ENCODE data around the gene CLINT1. TPM values are rescaled to one million over a fixed set of nuclear protein-coding genes. Genes with fewer than 3 reads are reported as not detected.

The CLINT1 gene
- total RNA-seq, 4 donors from 2014 or later: 69.1 to 103 (median 88.6) TPM

DNA sequence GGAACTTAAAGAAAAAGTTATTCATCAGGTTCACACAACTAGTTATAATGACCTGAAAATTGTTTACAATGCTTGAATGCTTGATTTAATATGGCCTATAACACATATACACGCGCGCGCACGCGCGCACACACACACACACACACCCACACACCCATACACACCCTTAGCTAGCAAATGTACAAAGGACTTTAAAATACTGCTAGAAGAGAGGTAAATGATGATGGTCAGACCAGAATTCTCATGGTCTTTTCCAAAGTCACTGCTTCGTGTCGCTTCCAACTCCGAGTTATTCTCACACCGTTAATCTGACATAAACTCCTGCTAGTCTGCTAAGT lies 109.5 kb downstream of the CLINT1 start:
- no peak for ATAC-seq
- 66 to 75% methylated on average over 11 of the region's 11 CpGs for WGBS, 2 donors (ENCODE audit: low coverage in 1 of 2)
- Histone ChIP-seq H3K4me3 (no peak overlapping the region), H3K36me3 (peaks cover 5 to 34% of the 10 kb centered on the region in 2 donors), H3K9me3 (no peaks in the 10 kb centered on the region), H3K27ac (peak overlapping the region; percentile 46 to 93 (median 90)), H3K4me1 (peaks cover 0 to 67% (median 7%) of the 10 kb centered on the region in 3 donors), H3K27me3 (no peaks in the 10 kb centered on the region)
- TF ChIP-seq POLR2A (IDR thresholded peaks at IDR 0.05) (no peak), POLR2AphosphoS5 (IDR thresholded peaks at IDR 0.05) (no peak), EP300 (IDR thresholded peaks at IDR 0.05) (no peak)

DNA sequence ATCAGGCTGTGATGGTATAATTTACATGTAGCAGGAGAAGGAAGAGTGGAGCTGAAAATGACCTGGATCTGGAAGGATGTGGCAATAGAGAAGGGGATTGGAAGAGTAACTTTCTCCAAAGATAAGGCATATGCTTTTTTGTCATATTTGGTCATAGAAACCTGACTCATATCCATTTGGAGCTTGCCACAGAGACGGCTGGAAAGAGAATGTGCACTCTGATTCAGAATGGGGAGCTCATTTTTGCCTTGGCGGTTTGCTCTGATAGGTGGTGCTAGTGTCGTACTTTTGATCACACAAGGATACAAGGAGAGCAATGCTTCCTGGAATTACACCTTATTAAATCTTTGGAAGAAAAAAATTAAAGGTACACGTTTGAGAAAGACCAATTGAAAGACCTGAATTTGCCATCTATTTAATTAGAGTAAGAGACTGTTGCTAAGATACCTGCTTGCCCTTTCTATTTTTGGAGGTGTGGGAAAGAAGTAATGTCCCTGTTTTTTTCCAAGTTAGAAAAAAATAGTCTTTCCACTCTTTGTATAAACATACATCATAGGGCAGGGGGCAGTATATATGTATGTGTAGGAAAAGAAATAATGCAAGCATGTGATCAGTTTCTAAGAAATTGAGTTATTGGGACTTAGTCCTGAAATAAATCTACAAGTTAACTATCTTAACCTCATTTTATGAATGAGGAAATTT lies 110.0 kb downstream of the CLINT1 start:
- Histone ChIP-seq H3K27me3 (no peaks in the 10 kb centered on the region), H3K4me1 (peaks cover 0 to 69% (median 7%) of the 10 kb centered on the region in 3 donors), H3K9me3 (no peaks in the 10 kb centered on the region), H3K4me3 (no peak overlapping the region), H3K36me3 (peaks cover 1 to 29% of the 10 kb centered on the region in 2 donors), H3K27ac (peak overlapping the region; percentile 46 to 93 (median 90))
- 12 to 40% methylated on average over 4 of the region's 4 CpGs for WGBS, 2 donors (ENCODE audit: low coverage in 1 of 2)
- TF ChIP-seq POLR2AphosphoS5 (IDR thresholded peaks at IDR 0.05) (no peak), POLR2A (IDR thresholded peaks at IDR 0.05) (no peak), EP300 (IDR thresholded peaks at IDR 0.05) (no peak)
- TF ChIP-seq, protein P1, sequence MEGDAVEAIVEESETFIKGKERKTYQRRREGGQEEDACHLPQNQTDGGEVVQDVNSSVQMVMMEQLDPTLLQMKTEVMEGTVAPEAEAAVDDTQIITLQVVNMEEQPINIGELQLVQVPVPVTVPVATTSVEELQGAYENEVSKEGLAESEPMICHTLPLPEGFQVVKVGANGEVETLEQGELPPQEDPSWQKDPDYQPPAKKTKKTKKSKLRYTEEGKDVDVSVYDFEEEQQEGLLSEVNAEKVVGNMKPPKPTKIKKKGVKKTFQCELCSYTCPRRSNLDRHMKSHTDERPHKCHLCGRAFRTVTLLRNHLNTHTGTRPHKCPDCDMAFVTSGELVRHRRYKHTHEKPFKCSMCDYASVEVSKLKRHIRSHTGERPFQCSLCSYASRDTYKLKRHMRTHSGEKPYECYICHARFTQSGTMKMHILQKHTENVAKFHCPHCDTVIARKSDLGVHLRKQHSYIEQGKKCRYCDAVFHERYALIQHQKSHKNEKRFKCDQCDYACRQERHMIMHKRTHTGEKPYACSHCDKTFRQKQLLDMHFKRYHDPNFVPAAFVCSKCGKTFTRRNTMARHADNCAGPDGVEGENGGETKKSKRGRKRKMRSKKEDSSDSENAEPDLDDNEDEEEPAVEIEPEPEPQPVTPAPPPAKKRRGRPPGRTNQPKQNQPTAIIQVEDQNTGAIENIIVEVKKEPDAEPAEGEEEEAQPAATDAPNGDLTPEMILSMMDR (IDR thresholded peaks at IDR 0.05): no peak
- ATAC-seq: peak; percentile 46

DNA sequence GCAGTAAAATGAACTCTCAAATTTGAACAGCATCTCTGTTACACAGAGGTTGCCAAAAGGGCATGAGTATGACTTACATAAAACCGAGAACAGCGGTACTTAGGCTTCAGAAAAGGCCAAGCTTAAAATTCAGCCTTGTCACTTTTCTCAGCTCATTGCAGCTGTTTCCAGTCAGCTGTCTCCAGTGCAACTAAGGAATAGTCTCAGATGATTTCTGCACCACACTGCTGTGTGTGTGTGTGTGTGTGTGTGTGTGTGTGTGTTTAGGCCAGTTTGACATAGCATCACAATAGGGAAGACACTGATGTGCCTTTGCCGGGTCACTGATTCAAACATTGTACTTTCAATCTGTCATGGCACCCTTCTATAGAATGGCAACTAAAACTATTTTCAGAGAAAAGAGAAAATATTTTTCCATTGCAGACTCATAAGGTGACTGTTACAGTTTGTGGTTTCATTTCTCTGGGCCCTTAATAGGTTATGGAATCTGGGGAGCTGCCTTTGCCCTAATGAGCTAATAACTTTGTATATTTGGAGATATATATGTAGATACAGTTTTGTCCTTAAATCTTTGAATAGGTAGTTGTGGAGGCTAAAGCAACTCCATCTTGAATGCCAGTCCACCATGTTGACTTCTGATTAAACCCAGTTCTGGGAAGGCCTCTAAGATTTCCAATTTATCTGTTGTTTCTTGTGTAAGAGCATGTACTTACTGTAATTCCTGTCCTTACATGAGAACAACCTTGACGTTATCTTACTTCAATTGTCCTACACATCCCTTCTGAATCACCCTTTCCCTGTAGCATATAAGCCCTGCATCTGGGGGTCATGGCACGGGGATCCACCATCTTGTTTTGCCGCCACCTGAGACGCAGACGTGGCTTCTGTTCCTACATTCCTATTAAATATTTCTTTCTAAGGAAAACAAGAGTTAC lies 110.9 kb downstream of the CLINT1 start:
- H3K27me3 ChIP-seq: no peaks in the 10 kb centered on the region
- WGBS, 2 donors (ENCODE audit: low coverage in 1 of 2): 74 to 78% methylated on average over 8 of the region's 8 CpGs
- peaks cover 0 to 20% of the 10 kb centered on the region in 2 donors for H3K36me3 ChIP-seq
- H3K9me3 ChIP-seq: no peaks in the 10 kb centered on the region
- peak overlapping the region; percentile 46 to 93 (median 90) for H3K27ac ChIP-seq
- peaks cover 1 to 73% (median 7%) of the 10 kb centered on the region in 3 donors for H3K4me1 ChIP-seq
- no peak for ATAC-seq
- no peak overlapping the region for H3K4me3 ChIP-seq
- TF ChIP-seq POLR2AphosphoS5 (IDR thresholded peaks at IDR 0.05): peak; percentile 7
- no peak for TF ChIP-seq EP300 (IDR thresholded peaks at IDR 0.05)

DNA sequence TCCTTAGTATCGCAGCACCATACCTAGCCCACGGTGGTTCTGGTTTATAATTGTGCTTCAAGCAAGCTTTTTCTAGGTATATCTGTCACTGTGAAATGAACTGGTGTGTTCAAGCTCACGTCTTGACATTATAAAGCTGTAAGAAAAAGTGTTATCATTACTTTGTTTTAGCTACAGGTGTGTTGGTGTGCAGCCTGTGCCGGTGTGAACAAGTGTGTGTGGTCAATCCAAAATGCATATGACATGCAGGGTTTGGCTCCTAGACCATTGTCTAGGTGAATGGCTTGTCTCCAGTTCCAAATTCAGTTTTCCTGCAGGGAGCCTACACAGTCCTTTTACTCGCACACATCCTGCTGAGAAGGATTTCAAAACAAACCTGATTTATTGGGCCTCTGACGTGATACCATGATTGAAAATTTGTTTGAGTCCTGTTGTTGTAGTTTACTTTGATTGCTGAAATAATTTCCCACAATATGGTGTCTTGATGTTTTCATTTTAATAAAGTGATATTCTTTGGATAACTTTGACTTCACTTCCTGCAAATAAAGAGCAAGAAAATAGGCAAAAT lies 111.7 kb downstream of the CLINT1 start:
- Histone ChIP-seq H3K4me3 (no peak overlapping the region), H3K36me3 (peaks cover 0 to 12% of the 10 kb centered on the region in 2 donors), H3K4me1 (peaks cover 3 to 76% (median 7%) of the 10 kb centered on the region in 3 donors), H3K27me3 (no peaks in the 10 kb centered on the region), H3K27ac (peak overlapping the region; percentile 46 to 93 (median 90)), H3K9me3 (no peaks in the 10 kb centered on the region)
- TF ChIP-seq POLR2A (IDR thresholded peaks at IDR 0.05) (no peak), EP300 (IDR thresholded peaks at IDR 0.05) (no peak), POLR2AphosphoS5 (IDR thresholded peaks at IDR 0.05) (no peak)
- TF ChIP-seq, protein P1 (IDR thresholded peaks at IDR 0.05): no peak
- WGBS, 2 donors (ENCODE audit: low coverage in 1 of 2): 50 to 53% methylated on average over 6 of the region's 6 CpGs
- ATAC-seq: no peak

DNA sequence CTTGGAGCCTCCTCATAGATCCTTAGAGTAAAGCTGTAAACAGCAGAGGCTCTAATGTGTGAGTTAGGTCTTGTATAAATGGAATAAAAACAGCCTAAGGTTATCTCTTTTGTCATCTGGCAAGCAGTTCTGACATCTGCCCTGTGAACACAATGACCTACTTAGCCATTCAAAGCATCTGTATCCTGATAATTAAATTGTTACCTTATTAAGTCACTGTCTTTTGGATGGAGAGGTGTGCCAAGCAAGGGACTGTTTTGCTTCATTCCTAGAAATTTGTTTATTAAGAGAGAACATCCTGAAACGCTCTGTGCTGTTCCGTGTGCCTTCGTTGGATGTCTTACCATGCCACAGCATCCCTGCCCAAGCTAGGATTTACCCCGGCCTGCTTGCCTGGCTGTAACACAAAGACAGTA lies 113.9 kb downstream of the CLINT1 start:
- peak; percentile 48 for ATAC-seq
- Histone ChIP-seq H3K36me3 (peaks cover 0 to 5% of the 10 kb centered on the region in 2 donors), H3K4me1 (peaks cover 3 to 65% (median 4%) of the 10 kb centered on the region in 3 donors), H3K4me3 (peak overlapping the region; percentile 89 to 92), H3K27me3 (no peaks in the 10 kb centered on the region), H3K9me3 (no peaks in the 10 kb centered on the region), H3K27ac (peak overlapping the region; percentile 59 to 93 (median 90))
- WGBS, 2 donors (ENCODE audit: low coverage in 1 of 2): 19 to 26% methylated on average over 3 to 4 of the region's 4 CpGs
- TF ChIP-seq POLR2AphosphoS5 (IDR thresholded peaks at IDR 0.05) (peak; percentile 7), POLR2A (IDR thresholded peaks at IDR 0.05) (peak in 1 of 2 donors; percentile 6), EP300 (IDR thresholded peaks at IDR 0.05) (no peak)
- TF ChIP-seq, protein P1 (IDR thresholded peaks at IDR 0.05): no peak
